RPMI7951 (cell line): ENCODE measurements around the gene SMARCD1. TPM values are rescaled to one million over a fixed set of nuclear protein-coding genes. Genes with fewer than 3 reads are reported as not detected.
"Not testable (repeated sequence)": the region's sequence is repeated elsewhere in the genome, so short reads cannot be mapped to it uniquely, and the experiment has no call there.

ENCODE experiments used
- DNase-seq: peaks from one replicate; pipeline ENCODE4 v3.0.0-alpha.2; 2012; ENCODE audit warnings: low read depth
- total RNA-seq: library from RNA; depleted of rRNA; stranded (reverse); fragments of >200 nt; shearing (Covaris generic); gene quantifications from 2 replicates; pipeline ENCODE4 v1.2.3, GENCODE V29; 2014; rRNA removed

The SMARCD1 gene
- total RNA-seq, 1 experiment from 2014 or later, result 35.9 TPM

DNA sequence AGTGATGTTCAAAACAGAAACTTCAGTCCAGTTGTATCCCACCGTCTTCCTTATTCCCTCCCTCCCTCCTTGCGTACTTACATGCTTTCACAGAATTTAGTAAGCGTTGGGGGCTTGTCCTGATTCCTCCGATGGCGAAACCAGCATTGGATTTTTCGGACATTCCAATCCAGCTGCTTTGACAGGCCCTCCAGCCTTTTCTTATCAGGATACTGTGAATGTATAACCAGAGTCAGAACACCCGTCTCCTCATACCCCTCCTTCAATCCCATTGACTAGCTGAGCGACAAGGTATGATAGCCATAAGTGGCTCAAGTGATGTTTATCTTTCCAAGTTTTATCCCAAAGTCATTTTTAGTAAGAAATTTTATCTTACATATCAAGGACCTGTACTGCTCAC, 57.9 kb downstream of the SMARCD1 start:
- no peak for DNase-seq

DNA sequence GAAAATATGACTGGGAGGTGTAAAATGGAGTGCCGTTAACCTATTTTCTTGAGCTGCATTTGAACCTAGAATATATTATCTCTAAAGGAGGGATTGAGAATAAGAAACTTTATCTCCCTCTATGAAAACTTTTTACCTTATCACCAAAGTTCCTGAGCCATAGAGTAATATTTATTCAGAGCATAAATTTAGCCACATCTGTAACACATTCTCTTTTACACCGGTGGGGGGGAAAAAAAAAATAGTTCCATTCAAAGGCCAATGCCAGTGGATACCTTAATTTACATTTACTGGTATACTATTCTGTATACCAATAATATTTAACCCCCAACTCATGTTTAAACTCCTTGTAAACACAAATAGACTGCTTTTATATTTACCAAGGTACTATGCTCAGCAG, 60.3 kb downstream of the SMARCD1 start:
- no peak for DNase-seq

DNA sequence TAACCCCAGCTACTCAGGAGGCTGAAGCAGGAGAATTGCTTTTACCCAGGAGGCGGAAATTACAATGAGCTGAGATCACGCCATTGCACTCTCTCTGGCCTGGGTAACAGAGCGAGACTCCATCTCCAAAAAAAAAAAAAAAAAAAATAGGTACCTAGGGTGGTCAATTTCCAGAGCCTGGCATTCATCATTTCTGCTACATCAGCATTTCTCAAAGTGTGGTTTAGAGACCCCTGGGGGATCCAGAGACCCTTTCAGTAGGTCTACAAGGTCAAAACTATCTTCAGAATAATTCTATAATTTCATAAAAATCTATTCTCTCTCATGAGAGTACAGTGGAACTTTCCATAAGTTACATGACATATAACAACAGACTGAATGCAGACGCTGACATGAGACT, 62.1 kb downstream of the SMARCD1 start:
- DNase-seq, result no peak

DNA sequence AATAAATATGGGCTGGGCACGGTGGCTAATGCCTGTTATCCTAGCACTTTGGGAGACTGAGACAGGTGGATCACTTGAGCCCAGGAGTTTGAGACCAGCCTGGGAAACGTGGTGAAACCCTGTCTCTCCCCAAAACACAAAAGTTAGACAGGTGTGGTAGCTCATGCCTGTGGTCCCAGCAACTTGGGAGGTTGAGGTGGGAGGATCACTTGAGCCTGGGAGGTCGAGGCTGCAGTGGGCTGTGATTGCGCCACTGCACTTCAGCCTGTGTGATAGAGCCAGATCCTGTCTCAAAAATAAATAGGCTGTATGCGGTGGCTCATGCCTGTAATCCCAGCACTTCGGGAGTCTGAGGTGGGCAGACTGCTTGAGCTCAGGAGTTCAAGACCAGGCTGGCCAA, 62.9 kb downstream of the SMARCD1 start:
- DNase-seq, result not testable (repeated sequence)

DNA sequence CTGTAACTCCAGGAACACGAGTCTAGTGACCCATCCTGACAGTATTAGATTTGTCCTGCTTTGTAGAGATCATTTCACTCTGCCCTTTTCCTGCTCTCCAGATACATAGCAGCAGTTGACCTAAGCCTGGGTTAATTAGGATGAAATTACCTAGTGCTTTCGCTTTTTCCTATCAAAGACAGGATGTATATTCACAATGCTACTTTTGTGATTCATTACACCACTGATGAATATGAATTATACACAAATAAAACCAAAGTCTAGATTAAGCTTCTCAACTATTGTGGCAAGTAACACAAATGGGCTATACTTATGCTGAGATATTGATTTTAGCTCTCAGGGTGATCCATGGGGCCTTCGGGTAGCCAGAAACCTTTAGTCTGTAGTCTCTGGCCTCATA, 64.2 kb downstream of the SMARCD1 start:
- DNase-seq, result no peak

Other genes with a start within 250 kb of the SMARCD1 start
- 2.9 and 5.6 TPM in 2 replicates for gene BCDIN3D, start 242.2 kb upstream of the SMARCD1 start, total RNA-seq
- gene FAIM2, start 181.4 kb upstream of the SMARCD1 start, total RNA-seq, result 0.98 and 1.2 TPM in 2 replicates
- gene AQP2, start 134.6 kb upstream of the SMARCD1 start, total RNA-seq, result not detected in 2 replicates
- not detected in 2 replicates for gene AQP5, start 123.5 kb upstream of the SMARCD1 start, total RNA-seq
- gene AQP6, start 112.4 kb upstream of the SMARCD1 start, total RNA-seq, result 0.10 TPM in 1 of 2 replicates, not detected in the other
- 158 and 173 TPM in 2 replicates for gene RACGAP1, start 59.8 kb upstream of the SMARCD1 start, total RNA-seq
- 0.24 and 0.39 TPM in 2 replicates for gene ASIC1, start 27.7 kb upstream of the SMARCD1 start, total RNA-seq
- 0.39 TPM in 1 of 2 replicates, not detected in the other for gene GPD1, start 18.7 kb downstream of the SMARCD1 start, total RNA-seq
- 87.1 and 93.9 TPM in 2 replicates for gene COX14, start 26.9 kb downstream of the SMARCD1 start, total RNA-seq
- 10.2 and 10.9 TPM in 2 replicates for gene CERS5, start 82.0 kb downstream of the SMARCD1 start, total RNA-seq
- 72.9 and 86.3 TPM in 2 replicates for gene LIMA1, start 198.2 kb downstream of the SMARCD1 start, total RNA-seq